Activated naive CD8-positive, alpha-beta T cell (primary cell): ENCODE results near the gene GPR176.
"Not testable (repeated sequence)": the region's sequence is repeated elsewhere in the genome, so short reads cannot be mapped to it uniquely, and the experiment has no call there.

ENCODE experiments used
- H3K27ac Mint-ChIP-seq: one replicate; pipeline ENCODE4 v1.8.0; 2021; ENCODE audit warnings: mixed read lengths
- H3K27me3 Mint-ChIP-seq: one replicate; pipeline ENCODE4 v1.8.0; 2021; ENCODE audit warnings: mixed read lengths
- H3K36me3 Mint-ChIP-seq: one replicate; pipeline ENCODE4 v1.8.0; 2021; ENCODE audit warnings: mixed read lengths
- H3K4me1 Mint-ChIP-seq: one replicate; pipeline ENCODE4 v1.8.0; 2021; ENCODE audit warnings: low read depth, mixed read lengths
- H3K4me3 Mint-ChIP-seq: one replicate; pipeline ENCODE4 v1.8.0; 2021; ENCODE audit warnings: mild to moderate bottlenecking, mixed read lengths
- H3K9me3 Mint-ChIP-seq: one replicate; pipeline ENCODE4 v1.8.0; 2021; ENCODE audit warnings: low read depth, mixed read lengths

Gene GPR176

GRCh38 chr15:39921274-39921638, 1.2 kb upstream of the GPR176 start:
- peak overlapping the region; percentile 86 for H3K4me3 Mint-ChIP-seq
- peaks cover 20% of the 10 kb centered on the region for H3K4me1 Mint-ChIP-seq
- H3K27me3 Mint-ChIP-seq: peaks cover 13% of the 10 kb centered on the region
- peaks cover 2% of the 10 kb centered on the region for H3K36me3 Mint-ChIP-seq
- peak overlapping the region; percentile 85 for H3K27ac Mint-ChIP-seq
- no peaks in the 10 kb centered on the region for H3K9me3 Mint-ChIP-seq

GRCh38 chr15:39920510-39921273, 626 bp upstream of the GPR176 start:
- peaks cover 19% of the 10 kb centered on the region for H3K4me1 Mint-ChIP-seq
- peak overlapping the region; percentile 86 for H3K4me3 Mint-ChIP-seq
- H3K36me3 Mint-ChIP-seq: peaks cover 2% of the 10 kb centered on the region
- no peaks in the 10 kb centered on the region for H3K9me3 Mint-ChIP-seq
- peak overlapping the region; percentile 85 for H3K27ac Mint-ChIP-seq
- H3K27me3 Mint-ChIP-seq: peaks cover 11% of the 10 kb centered on the region

- Mint-ChIP-seq H3K27me3 (peaks cover 11% of the 10 kb centered on the region), H3K9me3 (no peaks in the 10 kb centered on the region), H3K36me3 (peaks cover 2% of the 10 kb centered on the region), H3K4me1 (peaks cover 12% of the 10 kb centered on the region), H3K4me3 (peak overlapping the region; percentile 61), H3K27ac (no peak overlapping the region)
Observed at GRCh38 chr15:39919411-39919747, 687 bp downstream of the GPR176 start.

GRCh38 chr15:39918688-39919385, 1.2 kb downstream of the GPR176 start:
- no peak overlapping the region for H3K27ac Mint-ChIP-seq
- peaks cover 11% of the 10 kb centered on the region for H3K27me3 Mint-ChIP-seq
- no peaks in the 10 kb centered on the region for H3K9me3 Mint-ChIP-seq
- peak overlapping the region; percentile 61 for H3K4me3 Mint-ChIP-seq
- H3K36me3 Mint-ChIP-seq: peaks cover 2% of the 10 kb centered on the region
- peaks cover 12% of the 10 kb centered on the region for H3K4me1 Mint-ChIP-seq

- H3K4me3 Mint-ChIP-seq: no peak overlapping the region
- no peak overlapping the region for H3K27ac Mint-ChIP-seq
- H3K27me3 Mint-ChIP-seq: peaks cover 11% of the 10 kb centered on the region
- peaks cover 5% of the 10 kb centered on the region for H3K4me1 Mint-ChIP-seq
- peaks cover 2% of the 10 kb centered on the region for H3K36me3 Mint-ChIP-seq
- no peaks in the 10 kb centered on the region for H3K9me3 Mint-ChIP-seq
Observed at GRCh38 chr15:39914977-39915376, 5.1 kb downstream of the GPR176 start.

GRCh38 chr15:39909007-39909406, 11.1 kb downstream of the GPR176 start:
- no peaks in the 10 kb centered on the region for H3K9me3 Mint-ChIP-seq
- H3K4me1 Mint-ChIP-seq: no peaks in the 10 kb centered on the region
- no peaks in the 10 kb centered on the region for H3K36me3 Mint-ChIP-seq
- no peaks in the 10 kb centered on the region for H3K27me3 Mint-ChIP-seq
- no peak overlapping the region for H3K27ac Mint-ChIP-seq
- H3K4me3 Mint-ChIP-seq: no peak overlapping the region

DNA sequence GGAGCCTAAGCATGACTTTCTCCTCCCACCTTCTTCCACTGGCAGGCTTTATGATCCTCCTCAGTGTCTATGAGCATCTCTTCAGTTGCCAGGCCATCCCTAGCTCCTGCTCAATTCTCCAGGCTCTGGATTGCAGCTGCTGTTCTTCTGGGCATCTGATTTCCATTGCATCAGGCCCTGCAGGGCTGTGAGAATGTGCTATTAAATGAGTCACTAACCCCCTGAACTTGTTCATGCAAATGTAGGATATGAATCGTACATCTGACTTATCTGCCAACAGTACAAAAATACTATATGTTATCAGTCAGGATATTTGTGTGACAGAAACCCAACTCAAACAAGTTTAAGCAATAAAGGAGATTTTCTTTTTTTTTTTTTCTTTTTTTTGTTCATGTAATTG, 11.9 kb downstream of the GPR176 start:
- Mint-ChIP-seq H3K27ac (no peak overlapping the region), H3K4me1 (no peaks in the 10 kb centered on the region), H3K4me3 (no peak overlapping the region), H3K9me3 (no peaks in the 10 kb centered on the region), H3K27me3 (no peaks in the 10 kb centered on the region), H3K36me3 (no peaks in the 10 kb centered on the region)

GRCh38 chr15:39907216-39907615, 12.8 kb downstream of the GPR176 start:
- Mint-ChIP-seq H3K36me3 (no peaks in the 10 kb centered on the region), H3K27me3 (no peaks in the 10 kb centered on the region), H3K4me3 (no peak overlapping the region), H3K27ac (no peak overlapping the region), H3K9me3 (no peaks in the 10 kb centered on the region), H3K4me1 (no peaks in the 10 kb centered on the region)

- Mint-ChIP-seq H3K4me3 (no peak overlapping the region), H3K27ac (no peak overlapping the region), H3K36me3 (no peaks in the 10 kb centered on the region), H3K9me3 (no peaks in the 10 kb centered on the region), H3K4me1 (no peaks in the 10 kb centered on the region), H3K27me3 (peaks cover 2% of the 10 kb centered on the region)
Observed at GRCh38 chr15:39904115-39904514, 16.0 kb downstream of the GPR176 start.

GRCh38 chr15:39898317-39898716, 21.7 kb downstream of the GPR176 start:
- peaks cover 6% of the 10 kb centered on the region for H3K27me3 Mint-ChIP-seq
- no peaks in the 10 kb centered on the region for H3K9me3 Mint-ChIP-seq
- H3K36me3 Mint-ChIP-seq: no peaks in the 10 kb centered on the region
- H3K27ac Mint-ChIP-seq: no peak overlapping the region
- no peak overlapping the region for H3K4me3 Mint-ChIP-seq
- no peaks in the 10 kb centered on the region for H3K4me1 Mint-ChIP-seq

- no peaks in the 10 kb centered on the region for H3K9me3 Mint-ChIP-seq
- H3K36me3 Mint-ChIP-seq: no peaks in the 10 kb centered on the region
- H3K27me3 Mint-ChIP-seq: peaks cover 6% of the 10 kb centered on the region
- no peaks in the 10 kb centered on the region for H3K4me1 Mint-ChIP-seq
- no peak overlapping the region for H3K4me3 Mint-ChIP-seq
- H3K27ac Mint-ChIP-seq: no peak overlapping the region
Observed at GRCh38 chr15:39896846-39897245, 23.2 kb downstream of the GPR176 start.

DNA sequence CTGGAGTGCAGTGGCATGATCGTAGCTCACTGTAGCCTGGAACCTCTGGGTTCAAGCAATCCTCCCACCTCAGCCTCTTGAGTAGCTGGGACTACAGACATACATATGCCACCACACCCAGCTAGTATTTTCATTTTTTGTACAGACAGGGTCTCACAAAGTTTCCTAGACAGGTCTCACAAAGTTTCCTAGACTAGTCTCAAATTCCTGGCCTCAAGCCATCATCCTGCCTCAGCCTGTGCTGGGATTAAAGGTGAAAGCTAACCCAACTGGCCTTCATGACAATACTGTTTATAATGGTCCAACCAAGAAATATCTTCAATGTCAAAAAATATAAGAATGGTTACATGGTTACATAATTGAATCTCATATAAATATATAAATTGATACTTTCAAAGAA, 24.0 kb downstream of the GPR176 start:
- no peaks in the 10 kb centered on the region for H3K4me1 Mint-ChIP-seq
- peaks cover 6% of the 10 kb centered on the region for H3K27me3 Mint-ChIP-seq
- H3K27ac Mint-ChIP-seq: no peak overlapping the region
- no peak overlapping the region for H3K4me3 Mint-ChIP-seq
- no peaks in the 10 kb centered on the region for H3K9me3 Mint-ChIP-seq
- H3K36me3 Mint-ChIP-seq: no peaks in the 10 kb centered on the region

- H3K36me3 Mint-ChIP-seq, H3K9me3 Mint-ChIP-seq, H3K4me1 Mint-ChIP-seq, H3K27ac Mint-ChIP-seq, H3K4me3 Mint-ChIP-seq, H3K27me3 Mint-ChIP-seq: not testable (repeated sequence)
Observed at GRCh38 chr15:39893051-39893450, 27.0 kb downstream of the GPR176 start.

DNA sequence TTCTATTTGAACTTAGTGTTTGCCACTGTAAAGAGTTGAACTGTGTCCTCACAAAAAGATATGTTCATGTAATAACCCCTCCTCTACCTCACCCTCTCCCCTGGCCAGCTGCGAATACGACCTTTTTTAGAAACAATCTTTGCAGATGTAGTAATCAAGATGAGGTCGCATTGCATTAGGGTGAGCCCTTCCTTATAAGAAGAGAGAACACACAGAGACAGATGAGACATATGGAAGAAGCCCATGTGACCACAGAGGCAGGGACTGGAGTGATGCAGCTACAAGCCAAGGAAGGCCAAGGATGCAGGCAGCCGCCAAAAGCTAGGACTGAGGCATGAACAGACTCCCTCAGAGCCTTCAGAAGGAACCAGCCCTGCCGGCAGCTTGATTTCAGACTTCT, 27.6 kb downstream of the GPR176 start:
- Mint-ChIP-seq H3K27me3 (peaks cover 3% of the 10 kb centered on the region), H3K27ac (no peak overlapping the region), H3K36me3 (no peaks in the 10 kb centered on the region), H3K9me3 (no peaks in the 10 kb centered on the region), H3K4me1 (no peaks in the 10 kb centered on the region), H3K4me3 (no peak overlapping the region)

DNA sequence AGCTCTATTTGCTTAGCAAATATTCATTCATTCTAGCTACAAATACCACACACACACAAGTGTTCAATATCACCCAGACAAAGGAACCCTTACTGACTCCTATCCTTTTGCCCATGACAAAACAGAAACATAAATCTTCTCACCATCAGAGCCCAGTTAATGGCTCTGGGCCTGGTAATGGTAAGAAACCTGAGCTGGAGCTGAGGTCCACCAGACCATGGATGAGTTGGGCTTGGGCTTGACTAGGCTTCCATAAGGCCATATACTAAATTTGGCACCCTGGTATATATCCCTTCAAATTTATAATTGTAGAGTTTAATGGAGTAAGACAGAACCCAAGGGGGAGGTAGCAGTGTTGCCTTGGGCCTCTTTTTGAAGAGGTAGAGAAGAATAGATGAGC, 29.4 kb downstream of the GPR176 start:
- Mint-ChIP-seq H3K36me3 (no peaks in the 10 kb centered on the region), H3K4me3 (no peak overlapping the region), H3K9me3 (no peaks in the 10 kb centered on the region), H3K27ac (no peak overlapping the region), H3K4me1 (no peaks in the 10 kb centered on the region), H3K27me3 (no peaks in the 10 kb centered on the region)

DNA sequence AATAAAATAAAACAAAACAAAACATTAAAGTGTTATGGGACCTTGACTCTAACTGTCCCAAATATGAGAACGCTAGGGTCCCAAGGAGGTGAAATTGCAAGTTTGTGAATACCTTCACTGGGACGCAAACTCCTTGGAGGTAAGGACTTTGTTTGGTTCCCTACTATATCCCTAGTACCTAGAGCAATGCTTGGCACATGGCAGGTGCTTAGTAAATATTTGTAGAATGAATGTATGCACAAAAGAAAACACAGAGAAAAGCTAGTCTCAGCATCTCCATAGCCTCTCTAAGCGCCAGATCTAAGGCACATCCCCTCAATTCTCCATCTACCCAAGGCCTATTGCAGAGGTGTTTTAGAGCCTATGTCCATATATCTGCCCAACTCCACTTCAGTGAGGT, 30.5 kb downstream of the GPR176 start:
- peaks cover 2% of the 10 kb centered on the region for H3K27me3 Mint-ChIP-seq
- no peaks in the 10 kb centered on the region for H3K9me3 Mint-ChIP-seq
- H3K36me3 Mint-ChIP-seq: no peaks in the 10 kb centered on the region
- H3K4me1 Mint-ChIP-seq: no peaks in the 10 kb centered on the region
- no peak overlapping the region for H3K27ac Mint-ChIP-seq
- no peak overlapping the region for H3K4me3 Mint-ChIP-seq
